ENCODE results near the gene HNF1B.

The HNF1B gene

GRCh38 chr17:37677021-37677420 lies 67.8 kb downstream of the HNF1B start:
- no peak for DNase-seq

GRCh38 chr17:37676115-37676925 lies 68.5 kb downstream of the HNF1B start:
- Histone ChIP-seq H3K27ac (no peak overlapping the region), H3K27me3 (ENCODE audit: insufficient read depth, low read depth, severe bottlenecking) (no peaks in the 10 kb centered on the region), H3K9me3 (ENCODE audit: severe bottlenecking) (peaks cover 5% of the 10 kb centered on the region), H3K4me3 (ENCODE audit: low read depth, low read length) (no peak overlapping the region), H3K36me3 (no peaks in the 10 kb centered on the region)
- no peak for DNase-seq
- TF ChIP-seq CTCF (IDR thresholded peaks at IDR 0.05; ENCODE audit: low read depth, low read length), result no peak

More at GRCh38 chr17:37677021-37677420, 67.8 kb downstream of the HNF1B start:
- no peak overlapping the region for H3K27ac ChIP-seq
- H3K36me3 ChIP-seq, result no peaks in the 10 kb centered on the region
- TF ChIP-seq CTCF (IDR thresholded peaks at IDR 0.05; ENCODE audit: low read depth, low read length), result no peak
- H3K9me3 ChIP-seq (ENCODE audit: severe bottlenecking), result peaks cover 5% of the 10 kb centered on the region
- no peak overlapping the region for H3K4me3 ChIP-seq (ENCODE audit: low read depth, low read length)
- H3K27me3 ChIP-seq (ENCODE audit: insufficient read depth, low read depth, severe bottlenecking), result no peaks in the 10 kb centered on the region

GRCh38 chr17:37674511-37674910 lies 70.3 kb downstream of the HNF1B start:
- no peak for DNase-seq
- H3K4me3 ChIP-seq (ENCODE audit: low read depth, low read length), result no peak overlapping the region
- TF ChIP-seq CTCF (IDR thresholded peaks at IDR 0.05; ENCODE audit: low read depth, low read length), result no peak
- no peaks in the 10 kb centered on the region for H3K36me3 ChIP-seq
- peaks cover 5% of the 10 kb centered on the region for H3K9me3 ChIP-seq (ENCODE audit: severe bottlenecking)
- H3K27ac ChIP-seq, result no peak overlapping the region
- no peaks in the 10 kb centered on the region for H3K27me3 ChIP-seq (ENCODE audit: insufficient read depth, low read depth, severe bottlenecking)

- no peak for TF ChIP-seq CTCF (IDR thresholded peaks at IDR 0.05; ENCODE audit: low read depth, low read length)
- Histone ChIP-seq H3K27me3 (ENCODE audit: insufficient read depth, low read depth, severe bottlenecking) (no peaks in the 10 kb centered on the region), H3K36me3 (no peaks in the 10 kb centered on the region), H3K9me3 (ENCODE audit: severe bottlenecking) (peaks cover under 1% of the 10 kb centered on the region), H3K4me3 (ENCODE audit: low read depth, low read length) (no peak overlapping the region), H3K27ac (no peak overlapping the region)
- DNase-seq, result no peak
Observed at GRCh38 chr17:37673386-37673785, 71.5 kb downstream of the HNF1B start.

- no peak for DNase-seq
- no peak overlapping the region for H3K27ac ChIP-seq
- H3K27me3 ChIP-seq (ENCODE audit: insufficient read depth, low read depth, severe bottlenecking), result no peaks in the 10 kb centered on the region
Observed at GRCh38 chr17:37672548-37673078, 72.2 kb downstream of the HNF1B start.

More at GRCh38 chr17:37672548-37673078, 72.2 kb downstream of the HNF1B start:
- Histone ChIP-seq H3K4me3 (ENCODE audit: low read depth, low read length) (no peak overlapping the region), H3K9me3 (ENCODE audit: severe bottlenecking) (no peaks in the 10 kb centered on the region), H3K36me3 (no peaks in the 10 kb centered on the region)
- no peak for TF ChIP-seq CTCF (IDR thresholded peaks at IDR 0.05; ENCODE audit: low read depth, low read length)
